Umbilical cord (tissue), 2 donors: ENCODE data around the gene CCIN. TPM values are rescaled to one million over a fixed set of nuclear protein-coding genes. Genes with fewer than 3 reads are reported as not detected.

ENCODE experiments used
- DNase-seq: peaks from one replicate; pipeline ENCODE4 v3.0.0-alpha.2; 2015; ENCODE audit warnings: low spot score
- total RNA-seq: library from RNA; depleted of rRNA; stranded (reverse); fragments of >200 nt; gene quantifications from one replicate; pipeline ENCODE4 v1.2.3, GENCODE V29; 2014; ENCODE audit warnings: low replicate concordance; ENCODE audit not compliant: insufficient read depth

The CCIN gene
- total RNA-seq, 1 donor from 2014 or later: 0.96 TPM

GRCh38 chr9:36140086-36141084 is 28.8 kb upstream of the CCIN start:
- no peak for DNase-seq

GRCh38 chr9:36141288-36141687 is 27.9 kb upstream of the CCIN start:
- peak; percentile 79 for DNase-seq

- DNase-seq: no peak
Measured at GRCh38 chr9:36141761-36142160, 27.4 kb upstream of the CCIN start.

- peak; percentile 61 for DNase-seq
Measured at GRCh38 chr9:36142510-36143244, 26.5 kb upstream of the CCIN start.

- DNase-seq: no peak
Measured at GRCh38 chr9:36143245-36143641, 25.9 kb upstream of the CCIN start.

GRCh38 chr9:36144309-36145232 is 24.6 kb upstream of the CCIN start:
- DNase-seq: no peak

- DNase-seq: no peak
Measured at GRCh38 chr9:36145970-36146369, 23.2 kb upstream of the CCIN start.

GRCh38 chr9:36146651-36147050 is 22.5 kb upstream of the CCIN start:
- DNase-seq: peak; percentile 85

GRCh38 chr9:36147441-36148175 is 21.6 kb upstream of the CCIN start:
- no peak for DNase-seq

GRCh38 chr9:36148311-36149051 is 20.7 kb upstream of the CCIN start:
- DNase-seq: peak; percentile 98

- peak; percentile 87 for DNase-seq
Measured at GRCh38 chr9:36149197-36149596, 20.0 kb upstream of the CCIN start.

- DNase-seq: no peak
Measured at GRCh38 chr9:36150574-36151315, 18.4 kb upstream of the CCIN start.

GRCh38 chr9:36151316-36152210 is 17.6 kb upstream of the CCIN start:
- DNase-seq: peak; percentile 36

GRCh38 chr9:36152741-36153438 is 16.3 kb upstream of the CCIN start:
- DNase-seq: no peak

GRCh38 chr9:36153746-36154145 is 15.4 kb upstream of the CCIN start:
- DNase-seq: no peak

- peak; percentile 75 for DNase-seq
Measured at GRCh38 chr9:36154331-36154952, 14.7 kb upstream of the CCIN start.

GRCh38 chr9:36156116-36156515 is 13.1 kb upstream of the CCIN start:
- DNase-seq: no peak
